ENCODE results near the gene ATP6V0B. TPM values are rescaled to one million over a fixed set of nuclear protein-coding genes. Genes with fewer than 3 reads are reported as not detected.

Gene ATP6V0B
- total and polyA plus RNA-seq, 9 of the 15 experiments (the other 6 are each of a cell fraction or from before 2014, with no cell fraction given) = 137 to 328 (median 220) TPM

DNA sequence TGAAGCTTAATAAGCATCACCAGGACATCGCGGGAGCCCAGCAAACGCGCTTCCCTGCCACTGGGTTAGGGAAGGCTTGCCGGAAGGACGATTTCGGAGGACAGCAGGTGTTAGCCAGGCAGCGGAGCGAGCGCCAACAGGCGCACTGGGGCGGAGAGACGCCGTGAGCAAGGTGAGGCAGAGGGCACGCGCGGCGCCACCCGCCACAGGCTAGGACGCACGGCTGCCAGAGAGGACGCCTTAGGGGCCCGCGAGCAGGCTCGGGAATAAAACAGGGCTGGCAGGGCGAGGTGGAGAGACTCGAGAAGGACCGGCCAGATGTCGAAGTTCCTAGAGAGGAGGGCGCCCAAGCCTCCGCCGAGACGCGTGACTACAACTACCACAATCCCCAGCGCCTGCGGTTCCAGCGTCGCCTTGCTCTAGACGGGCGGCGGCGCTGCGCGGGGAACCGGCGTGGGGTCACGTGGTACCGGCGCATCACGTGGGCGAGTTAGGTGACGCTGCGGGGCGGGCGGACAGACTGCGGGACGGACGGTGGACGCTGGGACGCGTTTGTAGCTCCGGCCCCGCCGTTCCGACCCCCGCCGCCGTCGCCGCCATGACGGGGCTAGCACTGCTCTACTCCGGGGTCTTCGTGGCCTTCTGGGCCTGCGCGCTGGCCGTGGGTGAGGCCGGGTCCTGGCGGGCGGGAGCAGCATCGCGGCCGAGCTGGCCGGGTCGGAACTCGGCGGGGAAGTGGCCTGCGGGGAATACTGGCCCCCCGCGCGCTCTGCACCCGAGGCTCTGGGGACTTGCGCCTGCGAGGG lies at the start of gene ATP6V0B (continued):
- TF ChIP-seq HNRNPUL1 (IDR thresholded peaks at IDR 0.05; ENCODE audit: low read length) = no peak
- TF ChIP-seq, protein P1, sequence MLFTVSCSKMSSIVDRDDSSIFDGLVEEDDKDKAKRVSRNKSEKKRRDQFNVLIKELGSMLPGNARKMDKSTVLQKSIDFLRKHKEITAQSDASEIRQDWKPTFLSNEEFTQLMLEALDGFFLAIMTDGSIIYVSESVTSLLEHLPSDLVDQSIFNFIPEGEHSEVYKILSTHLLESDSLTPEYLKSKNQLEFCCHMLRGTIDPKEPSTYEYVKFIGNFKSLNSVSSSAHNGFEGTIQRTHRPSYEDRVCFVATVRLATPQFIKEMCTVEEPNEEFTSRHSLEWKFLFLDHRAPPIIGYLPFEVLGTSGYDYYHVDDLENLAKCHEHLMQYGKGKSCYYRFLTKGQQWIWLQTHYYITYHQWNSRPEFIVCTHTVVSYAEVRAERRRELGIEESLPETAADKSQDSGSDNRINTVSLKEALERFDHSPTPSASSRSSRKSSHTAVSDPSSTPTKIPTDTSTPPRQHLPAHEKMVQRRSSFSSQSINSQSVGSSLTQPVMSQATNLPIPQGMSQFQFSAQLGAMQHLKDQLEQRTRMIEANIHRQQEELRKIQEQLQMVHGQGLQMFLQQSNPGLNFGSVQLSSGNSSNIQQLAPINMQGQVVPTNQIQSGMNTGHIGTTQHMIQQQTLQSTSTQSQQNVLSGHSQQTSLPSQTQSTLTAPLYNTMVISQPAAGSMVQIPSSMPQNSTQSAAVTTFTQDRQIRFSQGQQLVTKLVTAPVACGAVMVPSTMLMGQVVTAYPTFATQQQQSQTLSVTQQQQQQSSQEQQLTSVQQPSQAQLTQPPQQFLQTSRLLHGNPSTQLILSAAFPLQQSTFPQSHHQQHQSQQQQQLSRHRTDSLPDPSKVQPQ (CRISPR knock-in tag; IDR thresholded peaks at IDR 0.05; ENCODE audit: borderline replicate concordance) = peak; percentile 87; the same call in 1 of the 2 replicates
- peak; percentile 76 for TF ChIP-seq CTBP1 (IDR thresholded peaks at IDR 0.05; ENCODE audit: borderline replicate concordance)
- no peak for TF ChIP-seq KDM2B (CRISPR knock-in tag; IDR thresholded peaks at IDR 0.05)
- TF ChIP-seq ZBTB17 (CRISPR knock-in tag; IDR thresholded peaks at IDR 0.05) = peak; percentile 77; the same call in 1 of the 2 replicates
- no peak for TF ChIP-seq GTF2E2 (tag; IDR thresholded peaks at IDR 0.05)
- TF ChIP-seq, protein P2, sequence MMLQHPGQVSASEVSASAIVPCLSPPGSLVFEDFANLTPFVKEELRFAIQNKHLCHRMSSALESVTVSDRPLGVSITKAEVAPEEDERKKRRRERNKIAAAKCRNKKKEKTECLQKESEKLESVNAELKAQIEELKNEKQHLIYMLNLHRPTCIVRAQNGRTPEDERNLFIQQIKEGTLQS (IDR thresholded peaks at IDR 0.05) = peak; percentile 62
- TF ChIP-seq, protein P2 (CRISPR knock-in tag; conservative IDR thresholded peaks at IDR 0.05) = no peak
- TF ChIP-seq XRCC3 (IDR thresholded peaks at IDR 0.05) = no peak
- no peak for TF ChIP-seq ZZZ3 (IDR thresholded peaks at IDR 0.05)
- peak; percentile 90 for TF ChIP-seq ATF7 (IDR thresholded peaks at IDR 0.05)
- TF ChIP-seq, protein P3, sequence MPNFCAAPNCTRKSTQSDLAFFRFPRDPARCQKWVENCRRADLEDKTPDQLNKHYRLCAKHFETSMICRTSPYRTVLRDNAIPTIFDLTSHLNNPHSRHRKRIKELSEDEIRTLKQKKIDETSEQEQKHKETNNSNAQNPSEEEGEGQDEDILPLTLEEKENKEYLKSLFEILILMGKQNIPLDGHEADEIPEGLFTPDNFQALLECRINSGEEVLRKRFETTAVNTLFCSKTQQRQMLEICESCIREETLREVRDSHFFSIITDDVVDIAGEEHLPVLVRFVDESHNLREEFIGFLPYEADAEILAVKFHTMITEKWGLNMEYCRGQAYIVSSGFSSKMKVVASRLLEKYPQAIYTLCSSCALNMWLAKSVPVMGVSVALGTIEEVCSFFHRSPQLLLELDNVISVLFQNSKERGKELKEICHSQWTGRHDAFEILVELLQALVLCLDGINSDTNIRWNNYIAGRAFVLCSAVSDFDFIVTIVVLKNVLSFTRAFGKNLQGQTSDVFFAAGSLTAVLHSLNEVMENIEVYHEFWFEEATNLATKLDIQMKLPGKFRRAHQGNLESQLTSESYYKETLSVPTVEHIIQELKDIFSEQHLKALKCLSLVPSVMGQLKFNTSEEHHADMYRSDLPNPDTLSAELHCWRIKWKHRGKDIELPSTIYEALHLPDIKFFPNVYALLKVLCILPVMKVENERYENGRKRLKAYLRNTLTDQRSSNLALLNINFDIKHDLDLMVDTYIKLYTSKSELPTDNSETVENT (CRISPR knock-in tag; IDR thresholded peaks at IDR 0.05) = peak; percentile 83; the same call in 1 of the 2 replicates
- no peak for TF ChIP-seq ZSCAN29 (IDR thresholded peaks at IDR 0.05)
- no peak for TF ChIP-seq SETDB1 (IDR thresholded peaks at IDR 0.05; ENCODE audit: low read length)
- TF ChIP-seq ZNF830 (CRISPR knock-in tag; IDR thresholded peaks at IDR 0.05) = no peak
- TF ChIP-seq MCM5 (IDR thresholded peaks at IDR 0.05; ENCODE audit: low read depth) = no peak

Measured in K562 (cell line).